H7 (cell line): ENCODE measurements around the gene NR5A1. TPM values are rescaled to one million over a fixed set of nuclear protein-coding genes. Genes with fewer than 3 reads are reported as not detected.

Source experiments
- DNase-seq: peaks from one replicate; pipeline ENCODE4 v3.0.0; 2012
- H3K27me3 ChIP-seq: 2 replicates; pipeline ENCODE4 v1.6.0; 2011; ENCODE audit warnings: mild to moderate bottlenecking, low read length; ENCODE audit not compliant: control insufficient read depth, insufficient read depth
- H3K36me3 ChIP-seq: replicated peaks from 2 replicates; pipeline ENCODE4 v1.5.1; 2011; ENCODE audit warnings: low read length; ENCODE audit not compliant: control insufficient read depth, insufficient read depth
- H3K4me3 ChIP-seq: 2 replicates; pipeline ENCODE4 v1.5.1; 2011; ENCODE audit warnings: low read depth, mild to moderate bottlenecking, control low read depth, low read length, moderate library complexity; ENCODE audit not compliant: insufficient read depth
- total RNA-seq: library from RNA; depleted of rRNA; stranded (reverse); fragments of >200 nt; shearing (Covaris generic); gene quantifications from 2 replicates; pipeline ENCODE4 v1.2.3, GENCODE V29; 2014

Gene NR5A1
- total RNA-seq, 1 experiment from 2014 or later, result 0.73 TPM

DNA sequence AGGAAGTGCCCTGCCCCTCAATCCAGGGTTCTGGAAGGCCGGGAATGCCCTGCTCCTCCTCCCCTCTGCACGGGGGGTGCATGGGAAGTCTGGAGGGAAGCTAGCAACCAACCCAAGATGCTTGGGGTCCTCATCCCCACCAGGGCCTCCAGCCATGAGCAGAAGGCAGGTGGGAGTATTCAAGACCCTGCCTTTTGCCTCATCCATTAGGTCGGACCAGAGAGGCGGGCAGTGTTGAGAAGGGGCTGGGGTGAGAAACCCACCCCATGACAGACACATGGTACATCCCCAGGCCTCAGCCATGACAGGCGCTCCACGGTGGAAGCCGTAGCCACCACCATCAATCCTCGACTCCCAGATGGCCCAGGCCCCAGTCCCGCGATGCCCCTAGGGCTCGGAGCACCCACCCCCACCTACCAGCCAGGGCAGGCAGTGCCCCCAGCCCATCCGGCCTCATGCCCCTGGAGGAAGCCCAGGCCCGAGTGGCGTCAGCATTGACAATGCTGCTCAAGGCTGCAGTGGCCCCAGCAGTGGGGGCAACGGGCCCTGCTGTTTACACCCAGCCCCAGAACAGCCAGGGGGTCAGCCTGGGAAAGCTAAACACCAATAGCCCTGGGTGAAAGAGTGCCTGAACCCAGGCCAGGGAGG lies 8.6 kb downstream of the NR5A1 start:
- DNase-seq, result no peak
- H3K27me3 ChIP-seq, result peaks cover 26% of the 10 kb centered on the region
- H3K36me3 ChIP-seq, result no peaks in the 10 kb centered on the region
- H3K4me3 ChIP-seq, result no peak overlapping the region

DNA sequence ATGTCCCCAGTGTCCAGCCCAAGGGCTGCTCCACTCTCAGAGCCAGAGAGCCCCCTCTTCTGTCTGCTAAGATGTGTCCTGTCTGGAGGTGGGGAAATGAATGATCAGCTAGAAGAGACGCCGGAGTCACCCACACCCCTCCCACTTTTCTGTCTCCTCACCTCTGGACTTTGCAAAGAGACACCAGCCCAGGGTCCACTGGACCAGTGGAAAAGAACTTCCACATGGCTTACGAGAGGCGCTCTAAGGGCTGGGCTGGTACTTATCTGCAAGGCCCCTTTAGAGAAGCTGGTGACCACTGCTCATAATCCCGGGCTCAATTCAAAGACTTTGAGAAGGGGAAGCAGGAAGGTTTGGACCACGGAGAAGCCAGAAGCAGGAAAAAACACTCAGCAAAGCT lies 9.2 kb downstream of the NR5A1 start:
- Histone ChIP-seq H3K27me3 (peaks cover 20% of the 10 kb centered on the region), H3K4me3 (no peak overlapping the region)
- no peak for DNase-seq

GRCh38 chr9:124497441-124497840 lies 9.8 kb downstream of the NR5A1 start:
- H3K36me3 ChIP-seq, result no peaks in the 10 kb centered on the region
- no peak for DNase-seq
- peaks cover 14% of the 10 kb centered on the region for H3K27me3 ChIP-seq
- no peak overlapping the region for H3K4me3 ChIP-seq

More for the DNA sequence above, 9.2 kb downstream of the NR5A1 start:
- no peaks in the 10 kb centered on the region for H3K36me3 ChIP-seq

- Histone ChIP-seq H3K4me3 (no peak overlapping the region), H3K27me3 (peaks cover 4% of the 10 kb centered on the region), H3K36me3 (no peaks in the 10 kb centered on the region)
- no peak for DNase-seq
Measured at GRCh38 chr9:124496463-124496862, 10.7 kb downstream of the NR5A1 start.

DNA sequence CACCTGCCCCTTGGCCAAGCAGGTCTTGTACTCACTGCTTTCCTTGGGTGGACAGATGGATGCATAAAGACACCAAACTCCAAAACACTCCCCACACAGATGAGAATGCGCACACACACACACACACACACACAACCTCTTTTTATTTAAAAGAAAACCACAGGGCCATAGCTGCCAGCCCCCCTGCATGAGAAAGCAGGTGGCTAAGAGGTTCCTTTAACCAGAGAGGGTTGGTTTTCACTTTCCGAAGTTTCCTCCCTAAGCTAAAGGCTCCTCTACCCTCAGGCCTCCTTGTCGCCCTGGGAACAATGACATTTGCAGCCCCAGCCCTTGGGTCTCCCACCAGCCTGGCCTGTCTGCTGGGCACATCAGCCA lies 11.1 kb downstream of the NR5A1 start:
- Histone ChIP-seq H3K27me3 (peaks cover 2% of the 10 kb centered on the region), H3K4me3 (no peak overlapping the region), H3K36me3 (no peaks in the 10 kb centered on the region)
- DNase-seq, result no peak

DNA sequence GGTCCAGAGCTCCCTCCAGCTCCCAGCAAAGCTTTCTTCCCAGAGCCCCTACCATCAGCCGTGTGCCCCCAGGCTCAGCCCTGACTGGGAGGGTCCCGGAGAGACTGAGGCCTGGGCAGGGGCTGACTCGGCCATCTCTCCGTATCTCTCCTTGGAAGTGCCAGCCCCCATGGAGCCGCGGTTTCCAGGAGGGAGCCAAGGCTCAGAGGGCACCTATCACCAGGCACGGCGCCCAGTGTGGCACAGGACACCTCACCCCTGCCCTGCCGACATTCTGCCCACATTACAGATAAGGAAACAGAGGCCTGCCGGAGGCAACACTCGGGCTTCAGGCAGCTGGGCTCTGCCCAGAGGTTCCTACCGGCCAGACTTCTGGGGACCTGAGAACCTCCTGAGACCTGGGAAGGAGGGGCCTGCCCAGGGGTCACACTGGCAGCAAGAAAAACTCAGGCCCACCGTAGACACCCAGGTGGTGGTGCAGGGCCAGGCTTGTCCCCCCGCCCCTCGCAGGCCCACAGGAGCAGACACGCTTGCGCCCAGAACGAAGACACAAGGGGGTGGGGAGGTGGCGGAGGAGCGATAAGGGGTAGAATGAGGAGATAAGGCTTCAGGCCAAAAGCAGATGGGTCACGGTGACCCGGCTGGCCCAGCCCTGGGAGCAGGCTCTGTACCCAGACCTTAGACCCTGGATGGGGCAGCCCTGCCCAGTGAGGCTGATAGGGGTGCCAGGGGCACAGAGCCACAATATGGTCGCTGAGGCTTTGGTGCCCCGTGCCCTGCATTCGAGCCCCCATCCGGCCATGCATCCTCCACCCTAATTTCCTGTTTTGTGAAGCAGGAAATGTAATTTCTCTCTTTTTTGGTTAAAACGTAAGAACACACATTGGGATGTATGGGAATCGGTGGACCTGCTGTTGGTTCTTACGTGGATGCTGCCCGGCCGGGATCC lies 11.8 kb downstream of the NR5A1 start:
- Histone ChIP-seq H3K27me3 (no peaks in the 10 kb centered on the region), H3K4me3 (no peak overlapping the region), H3K36me3 (no peaks in the 10 kb centered on the region)
- no peak for DNase-seq

DNA sequence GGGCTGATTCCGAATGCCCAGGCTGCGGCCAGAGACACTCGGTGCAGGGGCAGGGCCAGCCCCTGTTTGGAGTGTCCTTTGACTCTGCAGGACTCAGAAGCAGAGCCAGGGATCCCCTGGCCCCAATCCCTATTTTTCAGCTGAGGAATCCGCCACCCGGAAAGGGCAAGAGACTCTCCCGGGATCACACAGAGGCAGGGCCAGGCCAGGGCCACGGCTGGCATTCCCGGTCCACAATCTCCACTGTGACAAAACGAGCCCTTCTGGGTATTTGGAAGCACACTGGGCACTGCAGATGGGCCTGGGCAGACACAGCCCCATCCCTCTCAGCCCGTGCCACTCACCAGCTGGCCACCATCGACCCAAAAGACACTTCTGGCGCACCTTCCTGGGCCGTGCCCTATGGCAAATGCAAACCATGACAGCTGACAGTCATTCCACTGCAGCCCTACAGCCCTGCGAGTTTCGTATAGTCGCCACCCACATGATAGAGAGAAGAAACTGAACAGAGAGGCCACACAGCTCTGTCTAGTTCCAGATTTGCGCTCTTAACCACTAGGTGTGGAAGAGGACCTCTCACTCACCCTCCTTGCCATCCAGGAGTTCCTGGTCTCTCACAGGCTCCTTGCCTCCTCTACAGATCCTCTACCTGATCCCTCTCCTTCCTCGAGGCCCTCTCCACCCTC lies 13.3 kb downstream of the NR5A1 start:
- Histone ChIP-seq H3K4me3 (no peak overlapping the region), H3K27me3 (no peaks in the 10 kb centered on the region), H3K36me3 (no peaks in the 10 kb centered on the region)
- DNase-seq, result no peak

DNA sequence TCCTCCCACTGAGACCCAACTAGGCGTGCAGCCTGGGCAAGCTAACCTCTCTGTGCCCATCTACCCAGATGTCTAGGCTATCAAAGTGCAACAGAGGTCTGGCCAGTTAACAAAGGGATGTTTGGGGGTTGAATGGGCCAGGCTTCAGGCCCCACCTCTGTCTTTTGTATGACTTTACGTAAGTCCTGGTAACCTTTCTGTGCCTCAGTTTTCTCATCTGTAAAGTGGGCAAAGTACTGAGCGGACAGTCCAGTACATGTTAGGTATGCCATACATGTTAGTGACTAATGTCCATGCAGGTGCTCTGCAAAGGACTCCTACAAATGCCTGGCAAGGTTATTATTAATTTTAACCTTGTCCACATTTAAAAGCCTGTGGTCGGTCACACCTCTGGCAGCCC lies 14.0 kb downstream of the NR5A1 start:
- H3K27me3 ChIP-seq, result no peaks in the 10 kb centered on the region
- no peak for DNase-seq
- H3K4me3 ChIP-seq, result no peak overlapping the region

GRCh38 chr9:124492818-124493217 lies 14.4 kb downstream of the NR5A1 start:
- DNase-seq, result no peak
- Histone ChIP-seq H3K27me3 (no peaks in the 10 kb centered on the region), H3K4me3 (no peak overlapping the region), H3K36me3 (no peaks in the 10 kb centered on the region)

More for the DNA sequence above, 14.0 kb downstream of the NR5A1 start:
- no peaks in the 10 kb centered on the region for H3K36me3 ChIP-seq

DNA sequence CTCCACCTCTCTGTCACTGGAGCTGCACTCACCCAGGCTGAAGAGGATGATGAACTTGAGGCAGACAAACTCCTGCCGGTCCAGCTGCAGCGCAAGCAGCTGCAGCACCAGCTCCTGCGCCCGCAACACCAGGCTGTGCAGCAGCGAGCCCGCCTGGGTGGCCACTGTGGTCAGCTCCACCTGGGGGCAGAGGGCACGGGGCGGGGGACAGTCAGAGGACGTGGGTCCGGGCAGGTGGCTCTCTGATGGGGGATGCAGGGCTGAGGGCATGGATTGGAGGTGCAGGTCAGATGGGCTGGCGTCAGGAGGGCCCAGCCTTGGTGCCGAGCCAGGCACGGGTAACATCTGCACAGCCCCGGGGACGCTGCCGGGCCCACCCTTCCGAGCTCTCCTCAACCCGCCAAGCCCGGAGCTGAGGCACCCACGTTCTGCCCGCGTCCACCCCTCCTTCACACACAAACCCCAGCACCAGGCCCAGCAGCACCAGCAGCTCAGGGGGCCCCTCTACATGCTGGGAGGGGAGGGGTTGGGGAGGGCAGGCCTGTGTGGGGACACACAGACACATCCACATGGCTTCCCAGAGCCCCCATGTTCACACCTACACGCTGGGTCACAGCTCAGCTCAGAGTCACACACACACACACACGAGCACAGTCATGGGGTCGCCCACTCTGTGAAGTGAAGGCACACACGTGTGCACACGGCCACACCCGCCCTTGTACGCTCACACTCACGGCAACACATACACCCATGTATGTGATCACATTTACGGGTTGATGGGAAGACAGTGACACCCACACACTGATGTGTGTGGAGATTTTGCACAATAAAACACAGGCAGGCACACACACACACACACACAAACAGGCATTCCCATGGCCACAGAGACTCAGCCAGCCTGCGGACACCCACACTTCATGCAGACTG lies 15.9 kb downstream of the NR5A1 start:
- H3K4me3 ChIP-seq, result no peak overlapping the region
- peaks cover 4% of the 10 kb centered on the region; the same call in 1 of the 2 replicates for H3K27me3 ChIP-seq
- no peaks in the 10 kb centered on the region for H3K36me3 ChIP-seq
- no peak for DNase-seq

GRCh38 chr9:124490004-124490403 lies 17.2 kb downstream of the NR5A1 start:
- Histone ChIP-seq H3K27me3 (peaks cover 5% of the 10 kb centered on the region; the same call in 1 of the 2 replicates), H3K36me3 (no peaks in the 10 kb centered on the region), H3K4me3 (no peak overlapping the region)
- no peak for DNase-seq

- H3K4me3 ChIP-seq, result no peak overlapping the region
- H3K36me3 ChIP-seq, result no peaks in the 10 kb centered on the region
- H3K27me3 ChIP-seq, result peaks cover 5% of the 10 kb centered on the region; the same call in 1 of the 2 replicates
Measured at GRCh38 chr9:124489222-124489621, 18.0 kb downstream of the NR5A1 start.

GRCh38 chr9:124488641-124489210 lies 18.5 kb downstream of the NR5A1 start:
- H3K27me3 ChIP-seq, result peaks cover 5% of the 10 kb centered on the region; the same call in 1 of the 2 replicates
- no peak for DNase-seq

More at GRCh38 chr9:124489222-124489621, 18.0 kb downstream of the NR5A1 start:
- no peak for DNase-seq

More at GRCh38 chr9:124488641-124489210, 18.5 kb downstream of the NR5A1 start:
- Histone ChIP-seq H3K36me3 (no peaks in the 10 kb centered on the region), H3K4me3 (no peak overlapping the region)
